ENCODE measurements around the gene TBC1D1. TPM values are rescaled to one million over a fixed set of nuclear protein-coding genes. Genes with fewer than 3 reads are reported as not detected.

Gene TBC1D1
- total and polyA plus RNA-seq, 8 donors: 53.3 to 78.9 (median 71.1) TPM

GRCh38 chr4:38177035-38177546 lies 286.2 kb downstream of the TBC1D1 start:
- Histone ChIP-seq H3K27me3 (no peaks in the 10 kb centered on the region), H3K4me1 (peaks cover 0 to 44% of the 10 kb centered on the region in 2 donors), H3K4me3 (no peak overlapping the region), H3K36me3 (no peaks in the 10 kb centered on the region), H3K9me3 (no peaks in the 10 kb centered on the region), H3K27ac (peak overlapping the region in 1 of 2 donors; percentile 66)
- DNase-seq (peak in 2 of 4 donors; percentile 46 to 47), ATAC-seq (peak; percentile 13)
- intact Hi-C loops (cut with DNase I): loop anchor here (5.0 to 10.0 kb wide), 3 partner anchors 495 to 558 kb away; no protein-coding TSS in a partner anchor
- TF ChIP-seq, protein P1, sequence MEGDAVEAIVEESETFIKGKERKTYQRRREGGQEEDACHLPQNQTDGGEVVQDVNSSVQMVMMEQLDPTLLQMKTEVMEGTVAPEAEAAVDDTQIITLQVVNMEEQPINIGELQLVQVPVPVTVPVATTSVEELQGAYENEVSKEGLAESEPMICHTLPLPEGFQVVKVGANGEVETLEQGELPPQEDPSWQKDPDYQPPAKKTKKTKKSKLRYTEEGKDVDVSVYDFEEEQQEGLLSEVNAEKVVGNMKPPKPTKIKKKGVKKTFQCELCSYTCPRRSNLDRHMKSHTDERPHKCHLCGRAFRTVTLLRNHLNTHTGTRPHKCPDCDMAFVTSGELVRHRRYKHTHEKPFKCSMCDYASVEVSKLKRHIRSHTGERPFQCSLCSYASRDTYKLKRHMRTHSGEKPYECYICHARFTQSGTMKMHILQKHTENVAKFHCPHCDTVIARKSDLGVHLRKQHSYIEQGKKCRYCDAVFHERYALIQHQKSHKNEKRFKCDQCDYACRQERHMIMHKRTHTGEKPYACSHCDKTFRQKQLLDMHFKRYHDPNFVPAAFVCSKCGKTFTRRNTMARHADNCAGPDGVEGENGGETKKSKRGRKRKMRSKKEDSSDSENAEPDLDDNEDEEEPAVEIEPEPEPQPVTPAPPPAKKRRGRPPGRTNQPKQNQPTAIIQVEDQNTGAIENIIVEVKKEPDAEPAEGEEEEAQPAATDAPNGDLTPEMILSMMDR (IDR thresholded peaks at IDR 0.05): no peak

GRCh38 chr4:38177641-38178391 lies 286.9 kb downstream of the TBC1D1 start:
- Histone ChIP-seq H3K4me1 (peaks cover 0 to 44% of the 10 kb centered on the region in 2 donors), H3K36me3 (no peaks in the 10 kb centered on the region), H3K4me3 (no peak overlapping the region), H3K9me3 (no peaks in the 10 kb centered on the region), H3K27ac (peak overlapping the region in 1 of 2 donors; percentile 66), H3K27me3 (no peaks in the 10 kb centered on the region)
- ATAC-seq: peak; percentile 76
- TF ChIP-seq, protein P1 (IDR thresholded peaks at IDR 0.05): no peak
- peak in 2 of 4 donors; percentile 86 to 89 for DNase-seq
- intact Hi-C loops (cut with DNase I): loop anchor here (5.0 to 10.0 kb wide), 3 partner anchors 494 to 557 kb away; no protein-coding TSS in a partner anchor

DNA sequence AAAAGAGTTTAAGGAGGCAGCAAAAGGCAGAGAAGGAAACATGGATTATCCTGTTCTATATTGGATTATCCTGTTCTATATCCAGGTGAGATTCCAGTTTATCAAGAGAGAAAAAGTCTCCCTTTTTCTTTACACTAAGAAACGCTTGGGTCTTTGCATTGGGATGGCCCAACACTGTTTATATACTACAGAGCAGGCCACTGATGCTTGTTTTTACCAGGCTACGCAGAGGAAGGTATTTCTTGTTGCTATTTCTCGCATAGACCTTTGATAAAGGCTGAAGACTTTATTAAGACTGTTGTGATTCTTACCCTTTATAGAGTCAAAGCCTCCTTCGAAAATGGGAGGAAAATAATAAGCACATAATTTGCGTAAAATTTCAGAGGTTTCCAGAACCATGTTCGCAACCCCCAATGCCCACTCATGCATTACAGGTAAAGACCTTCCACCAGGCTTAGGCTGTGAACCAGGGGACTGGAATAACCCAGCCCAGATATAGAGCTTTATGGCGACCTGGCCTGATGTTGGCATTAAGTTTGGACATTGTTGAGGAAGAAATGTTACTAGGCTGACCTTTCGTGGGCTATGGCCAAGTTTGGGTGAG lies 287.6 kb downstream of the TBC1D1 start:
- Histone ChIP-seq H3K9me3 (no peaks in the 10 kb centered on the region), H3K4me3 (no peak overlapping the region), H3K4me1 (peaks cover 0 to 44% of the 10 kb centered on the region in 2 donors), H3K27me3 (no peaks in the 10 kb centered on the region), H3K27ac (no peak overlapping the region), H3K36me3 (no peaks in the 10 kb centered on the region)
- DNase-seq (no peak), ATAC-seq (no peak)
- intact Hi-C loops (cut with DNase I): loop anchor here (5.0 to 10.0 kb wide), 3 partner anchors 494 to 556 kb away; no protein-coding TSS in a partner anchor
- TF ChIP-seq, protein P1 (IDR thresholded peaks at IDR 0.05): no peak

DNA sequence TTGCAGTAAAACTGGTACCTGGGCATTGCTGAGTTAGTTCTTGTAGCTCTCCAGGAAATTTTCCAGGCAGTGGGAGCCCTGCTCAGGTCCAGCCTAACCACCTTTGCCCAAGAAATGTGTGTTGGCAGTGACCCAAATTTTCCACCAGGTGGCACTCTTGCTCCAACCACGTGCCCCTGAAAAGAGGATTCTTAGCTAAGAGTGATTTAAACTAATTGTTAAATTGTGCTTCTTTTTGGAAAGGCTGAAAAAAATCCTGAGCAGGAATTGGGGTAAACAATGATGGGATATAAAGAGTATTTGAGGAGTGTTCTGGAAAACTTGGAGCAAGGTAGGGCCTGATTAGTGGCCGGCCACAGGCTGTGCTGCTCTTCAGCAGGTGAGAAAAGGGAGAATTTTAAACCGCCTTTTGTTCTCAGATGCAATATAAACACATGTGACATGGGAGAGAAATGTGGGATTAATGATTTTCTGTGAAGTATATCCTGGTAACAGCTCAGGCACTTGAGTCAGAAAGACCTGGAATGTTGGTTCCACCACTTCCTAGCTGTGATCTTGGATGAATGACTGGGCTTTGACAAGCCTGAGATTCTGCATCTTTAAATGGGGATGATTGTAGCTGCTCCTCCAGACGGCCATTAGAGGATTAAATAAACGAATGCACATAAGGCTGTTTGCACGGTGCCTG lies 288.9 kb downstream of the TBC1D1 start:
- DNase-seq: peak in 3 of 4 donors; percentile 63 to 81 (median 69)
- Histone ChIP-seq H3K4me3 (no peak overlapping the region), H3K36me3 (no peaks in the 10 kb centered on the region), H3K4me1 (peaks cover 0 to 44% of the 10 kb centered on the region in 2 donors), H3K27me3 (no peaks in the 10 kb centered on the region), H3K27ac (no peak overlapping the region), H3K9me3 (no peaks in the 10 kb centered on the region)
- intact Hi-C loops (cut with DNase I): loop anchor here (5.0 to 10.0 kb wide), 3 partner anchors 492 to 555 kb away; no protein-coding TSS in a partner anchor
- TF ChIP-seq, protein P1 (IDR thresholded peaks at IDR 0.05): peak; percentile 82 to 85
- ATAC-seq: peak; percentile 84

Measured in left lung (tissue), 10 donors.